ENCODE data around the gene CD69.
"Not testable (repeated sequence)": the region's sequence is repeated elsewhere in the genome, so short reads cannot be mapped to it uniquely, and the experiment has no call there.

CD69 gene

DNA sequence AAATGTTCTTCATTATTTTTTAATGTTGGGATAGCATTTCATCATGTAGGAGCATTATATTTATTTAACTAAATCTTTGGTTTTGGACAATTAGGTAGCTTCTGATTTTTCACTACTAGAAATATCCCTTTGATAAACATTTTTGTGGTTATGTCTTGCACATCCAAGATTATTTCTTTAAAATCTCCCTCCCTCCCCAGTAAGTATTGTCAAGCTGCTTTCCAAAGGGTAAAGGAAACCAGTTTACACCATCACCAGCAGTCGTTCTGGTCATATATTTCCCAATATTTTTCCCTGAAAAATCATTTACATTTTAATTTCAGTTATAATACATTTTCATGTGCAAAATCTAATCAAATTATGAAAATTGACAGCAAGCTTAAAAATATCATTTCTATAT, 11.1 kb downstream of the CD69 start:
- DNase-seq (ENCODE audit: low read depth) = no peak

GRCh38 chr12:9745199-9745598, 15.5 kb downstream of the CD69 start:
- DNase-seq (ENCODE audit: low read depth) = no peak

GRCh38 chr12:9742661-9743060, 18.0 kb downstream of the CD69 start:
- no peak for DNase-seq (ENCODE audit: low read depth)

DNA sequence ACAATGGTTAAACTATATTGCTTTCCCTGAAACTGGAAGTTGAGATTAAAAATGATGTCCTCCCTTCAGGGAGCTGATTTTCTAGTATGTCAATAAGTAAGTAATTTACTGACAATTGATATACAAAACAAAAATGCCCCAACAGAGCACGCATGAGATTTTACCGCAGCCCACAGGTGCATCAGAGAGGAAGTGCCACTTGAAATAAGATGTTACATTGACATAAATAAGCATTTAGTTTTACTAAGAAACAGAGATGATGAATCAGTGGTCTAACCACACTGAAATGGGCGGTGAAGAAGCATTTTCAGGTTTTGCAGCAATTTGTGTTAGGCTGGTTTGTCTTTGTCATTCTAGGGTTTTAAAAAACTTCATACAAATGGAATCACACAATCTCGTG, 19.0 kb downstream of the CD69 start:
- DNase-seq (ENCODE audit: low read depth) = peak; percentile 58

DNA sequence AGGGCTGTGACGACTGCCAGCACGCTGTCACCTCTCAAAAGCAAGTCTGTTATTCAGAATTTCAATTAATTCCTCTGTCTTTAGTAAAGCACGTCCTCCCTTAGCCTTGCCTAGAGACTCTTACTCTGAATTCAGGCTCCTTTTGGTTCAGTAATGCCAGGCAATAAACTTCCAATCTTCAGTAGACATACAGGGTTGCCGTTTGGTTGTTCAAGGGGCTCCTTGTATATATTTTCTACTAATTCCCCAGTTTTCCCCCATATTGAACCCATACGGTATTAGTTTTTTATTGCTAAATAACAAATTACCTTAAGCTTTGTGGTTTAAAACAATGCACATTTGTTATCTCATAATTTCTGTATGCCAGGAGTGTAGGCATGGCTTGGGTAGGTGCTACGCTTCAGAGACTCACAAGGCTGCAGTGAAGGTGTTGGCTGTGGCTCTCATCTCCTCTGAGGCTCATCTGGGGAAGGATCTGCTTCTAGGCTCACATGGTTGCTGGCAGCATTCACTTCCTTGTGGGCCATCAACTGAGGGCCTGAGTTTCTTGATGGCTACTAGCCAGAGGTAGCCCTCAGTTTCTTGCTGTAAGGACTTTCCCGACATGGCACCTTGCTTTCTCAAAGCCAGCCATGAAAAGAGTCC, 20.5 kb downstream of the CD69 start:
- DNase-seq (ENCODE audit: low read depth) = no peak

DNA sequence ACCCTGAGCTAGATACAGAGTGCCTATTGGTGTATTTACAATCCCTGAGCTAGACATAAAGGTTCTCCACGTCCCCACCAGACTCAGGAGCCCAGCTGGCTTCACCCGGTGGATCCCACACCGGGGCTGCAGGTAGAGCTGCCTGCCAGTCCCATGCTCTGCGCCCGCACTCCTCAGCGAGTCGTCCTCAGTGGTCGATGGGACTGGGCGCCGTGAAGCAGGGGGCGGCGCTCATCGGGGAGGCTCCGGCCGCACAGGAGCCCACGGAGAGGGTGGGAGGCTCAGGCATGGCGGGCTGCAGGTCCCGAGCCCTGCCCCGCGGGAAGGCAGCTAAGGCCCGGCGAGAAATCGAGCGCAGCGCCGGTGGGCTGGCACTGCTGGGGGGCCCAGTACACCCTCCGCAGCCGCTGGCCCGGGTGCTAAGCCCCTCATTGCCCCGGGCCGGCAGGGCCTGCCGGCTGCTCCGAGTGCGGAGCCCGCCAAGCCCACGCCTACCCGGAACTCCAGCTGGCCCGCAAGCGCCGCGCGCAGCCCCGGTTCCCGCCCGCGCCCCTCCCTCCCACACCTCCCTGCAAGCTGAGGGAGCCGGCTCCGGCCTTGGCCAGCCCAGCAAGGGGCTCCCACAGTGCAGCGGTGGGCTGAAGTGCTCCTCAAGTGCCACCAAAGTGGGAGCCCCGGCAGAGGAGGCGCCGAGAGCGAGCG, 21.1 kb downstream of the CD69 start:
- DNase-seq (ENCODE audit: low read depth) = not testable (repeated sequence)

DNA sequence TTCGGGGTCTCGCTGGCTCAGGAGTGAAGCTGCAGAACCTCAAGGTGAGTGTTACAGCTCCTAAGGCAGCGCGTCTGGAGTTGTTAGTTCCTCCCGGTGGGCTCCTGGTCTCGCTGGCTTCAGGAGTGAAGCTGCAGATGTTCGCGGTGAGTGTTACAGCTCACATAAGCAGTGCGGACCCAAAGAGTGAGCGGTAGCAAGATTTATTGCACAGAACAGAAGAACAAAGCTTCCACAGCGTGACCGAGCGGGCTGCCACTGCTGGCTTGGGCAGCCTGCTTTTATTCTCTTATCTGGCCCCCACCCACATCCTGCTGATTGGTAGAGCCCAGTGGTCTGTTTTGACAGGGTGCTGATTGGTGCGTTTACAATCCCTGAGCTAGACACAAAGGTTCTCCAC, 21.8 kb downstream of the CD69 start:
- not testable (repeated sequence) for DNase-seq (ENCODE audit: low read depth)

- DNase-seq (ENCODE audit: low read depth) = no peak
These were observed 23.6 kb downstream of the CD69 start for GRCh38 chr12:9736936-9737705.

GRCh38 chr12:9735601-9736000, 25.1 kb downstream of the CD69 start:
- DNase-seq (ENCODE audit: low read depth) = no peak

GRCh38 chr12:9732921-9733461, 27.7 kb downstream of the CD69 start, which contains the start of gene CLECL1:
Gene CLECL1 (minus strand): TSS chr12:9733097.
- no peak for DNase-seq (ENCODE audit: low read depth)

GRCh38 chr12:9731797-9732196, 28.9 kb downstream of the CD69 start:
- no peak for DNase-seq (ENCODE audit: low read depth)

DNA sequence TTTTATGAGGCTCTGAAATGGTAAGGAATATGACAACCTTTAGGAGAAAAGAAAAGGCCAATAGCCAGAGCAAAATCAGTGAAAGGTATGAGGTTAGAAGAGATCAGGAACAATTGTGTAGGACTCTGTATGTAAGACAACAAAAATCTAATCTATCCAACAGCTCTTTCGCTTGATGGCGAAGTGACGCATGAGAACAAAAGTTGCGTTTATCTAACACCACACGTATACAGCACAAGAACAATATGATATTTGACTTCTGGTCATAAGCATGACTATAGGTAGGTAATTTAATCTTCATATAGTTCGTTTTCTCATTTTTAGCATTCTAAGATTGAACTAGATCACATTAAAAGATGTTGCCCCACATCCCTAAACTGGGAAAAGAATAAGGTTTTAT, 29.3 kb downstream of the CD69 start:
- DNase-seq (ENCODE audit: low read depth) = no peak

DNA sequence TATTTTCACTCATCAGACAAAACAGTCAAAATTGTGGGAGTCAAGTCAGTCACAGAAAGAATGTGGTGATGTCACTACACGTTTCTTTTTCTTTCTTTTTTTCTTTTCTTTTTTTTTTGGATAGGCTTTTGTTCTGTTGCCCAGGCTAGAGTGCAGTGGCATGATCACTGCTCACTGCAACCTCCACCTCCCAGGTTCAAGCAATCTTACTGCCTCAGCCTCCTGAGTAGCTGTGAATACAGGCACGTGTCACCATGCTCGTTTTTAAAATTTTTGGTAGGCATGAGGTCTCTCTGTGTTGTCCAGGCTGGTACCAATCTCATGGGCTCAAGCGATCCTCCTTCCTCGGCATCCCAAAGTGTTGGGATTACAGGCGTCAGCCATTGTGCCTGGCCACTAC, 30.1 kb downstream of the CD69 start:
- DNase-seq (ENCODE audit: low read depth) = no peak

DNA sequence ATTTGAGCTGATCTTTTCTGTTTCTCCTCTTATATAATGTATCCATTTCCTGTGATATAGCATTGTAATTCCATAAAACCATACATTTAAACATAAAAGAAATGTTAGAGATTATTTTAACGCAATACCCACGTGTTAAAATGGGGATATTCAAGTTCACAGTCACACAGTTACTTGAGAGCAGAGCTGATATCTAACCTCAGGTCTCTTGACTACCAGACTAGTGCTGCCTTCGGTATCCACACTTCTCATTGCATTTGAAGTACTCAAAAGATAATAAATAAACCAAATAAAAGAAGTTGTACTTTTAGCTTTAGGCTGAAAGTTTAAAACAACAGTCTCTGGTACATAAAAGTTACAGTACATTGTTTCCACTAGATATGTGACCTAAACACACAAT, 30.7 kb downstream of the CD69 start:
- no peak for DNase-seq (ENCODE audit: low read depth)

DNA sequence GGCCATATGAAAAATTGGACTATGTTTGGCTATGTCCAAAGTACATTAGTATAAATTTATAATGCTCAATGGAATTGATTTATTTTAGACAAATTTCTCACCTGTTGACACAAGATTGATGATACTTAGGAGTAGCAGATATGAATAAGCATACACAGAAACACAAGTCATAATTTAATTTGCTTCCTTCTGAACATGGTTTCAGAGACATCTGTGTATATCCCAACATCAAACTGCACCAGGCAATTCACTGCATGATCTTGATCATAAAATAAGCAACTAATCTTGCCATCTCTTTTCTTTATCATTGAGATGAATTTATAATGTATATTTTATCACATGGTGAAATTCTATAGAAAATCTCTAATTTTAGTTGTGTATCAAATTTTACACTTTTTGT, 31.6 kb downstream of the CD69 start:
- no peak for DNase-seq (ENCODE audit: low read depth)

DNA sequence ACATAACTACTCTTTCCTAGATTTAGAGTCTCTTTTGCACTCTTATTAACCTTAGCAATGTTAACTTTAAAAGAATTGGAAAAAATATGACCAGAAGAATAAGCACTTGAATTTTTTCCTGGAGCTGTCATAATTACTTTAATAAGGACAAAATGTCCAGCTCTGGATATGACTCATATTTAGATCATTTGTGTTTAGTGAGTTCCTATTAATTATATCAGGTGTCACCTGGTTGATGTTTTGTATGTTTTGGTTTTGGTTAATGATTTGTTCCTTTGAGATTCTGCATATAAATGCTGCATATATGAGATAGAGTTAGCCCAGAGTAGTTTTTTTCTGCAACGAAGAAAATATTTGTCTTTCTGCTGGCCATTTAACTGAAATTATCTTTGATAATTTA, 32.9 kb downstream of the CD69 start:
- DNase-seq (ENCODE audit: low read depth) = no peak

- DNase-seq (ENCODE audit: low read depth) = no peak
These were observed 35.4 kb downstream of the CD69 start for GRCh38 chr12:9725213-9725870.

GRCh38 chr12:9724023-9724422, 36.7 kb downstream of the CD69 start:
- DNase-seq (ENCODE audit: low read depth) = no peak

DNA sequence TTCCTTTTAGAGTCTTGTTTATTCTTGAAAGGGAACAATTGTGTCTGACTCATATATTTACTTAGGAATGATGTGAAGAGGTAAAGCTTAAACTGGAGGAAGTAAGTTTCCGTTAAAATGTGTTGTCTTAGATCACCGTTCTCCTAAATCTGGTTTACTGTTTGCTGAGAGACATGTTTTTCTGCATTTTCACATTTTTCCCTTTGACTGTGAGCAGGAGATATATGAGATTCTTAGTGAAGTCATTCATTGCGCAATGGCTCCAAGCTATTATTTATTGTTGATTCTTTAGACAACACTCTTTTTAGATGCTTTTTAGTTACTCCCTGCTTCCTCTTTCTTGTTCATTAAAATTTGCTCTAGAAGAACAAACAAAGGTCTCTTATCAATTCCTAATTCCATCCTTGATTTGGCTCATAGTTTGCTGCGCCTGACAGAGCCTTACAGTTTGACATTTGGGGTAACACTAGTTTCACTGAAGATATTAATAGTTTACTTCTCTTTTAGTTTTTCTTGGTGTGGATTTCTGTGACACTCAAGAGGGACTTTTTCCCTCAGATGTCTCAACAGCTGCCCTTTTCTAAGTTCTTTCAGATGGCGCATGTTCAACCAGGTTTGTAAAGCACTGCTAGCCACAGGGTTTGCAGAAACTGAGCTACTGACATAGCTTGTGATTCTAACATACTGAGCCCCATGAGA, 39.2 kb downstream of the CD69 start:
- no peak for DNase-seq (ENCODE audit: low read depth)

DNA sequence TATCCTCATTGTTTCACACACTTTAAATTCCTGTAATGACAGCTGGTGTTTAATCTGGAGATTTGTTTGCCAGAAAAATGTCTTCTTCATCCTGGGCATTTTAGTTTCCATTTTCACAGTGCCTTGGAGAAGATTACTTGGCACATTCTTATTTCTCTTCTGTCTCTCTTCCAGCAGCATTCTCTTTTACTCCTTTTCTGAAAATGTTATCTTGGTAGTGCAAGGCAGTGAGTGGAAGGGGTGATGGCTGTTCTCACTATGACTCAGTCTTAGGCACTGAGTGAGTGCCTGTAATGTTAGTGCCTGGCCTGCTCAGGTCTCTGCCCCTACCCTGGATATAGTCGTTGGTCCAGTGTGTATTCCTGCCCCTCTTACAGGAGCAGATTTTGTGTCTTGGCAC, 40.9 kb downstream of the CD69 start:
- DNase-seq (ENCODE audit: low read depth) = no peak

DNA sequence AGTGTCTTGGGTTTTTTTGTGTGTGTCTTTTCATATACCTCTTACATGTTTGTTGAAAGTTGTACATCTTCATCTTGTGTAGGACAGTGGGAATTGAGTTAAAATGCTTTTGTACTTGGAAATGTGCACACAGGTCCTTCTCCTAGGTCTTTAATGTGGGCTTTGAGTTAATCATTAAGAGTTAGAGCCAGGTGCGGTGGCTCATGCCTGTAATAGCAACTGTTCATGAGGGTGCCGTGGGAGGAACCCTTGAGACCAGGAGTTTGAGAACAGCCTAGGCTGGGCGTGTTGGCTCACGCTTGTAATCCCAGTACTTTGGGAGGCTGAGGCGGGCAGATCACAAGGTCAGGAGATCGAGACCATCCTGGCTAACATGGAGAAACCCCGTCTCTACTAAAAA, 41.7 kb downstream of the CD69 start:
- DNase-seq (ENCODE audit: low read depth) = no peak
